ENCODE measurements around the gene CTH. TPM values are rescaled to one million over a fixed set of nuclear protein-coding genes. Genes with fewer than 3 reads are reported as not detected.

CTH gene
- polyA plus RNA-seq, 1 of the 3 experiments (the other 2 are of a cell fraction): 3.9 TPM

GRCh38 chr1:70383483-70383882 lies 27.6 kb upstream of the CTH start (continued):
- TF ChIP-seq, protein P1, sequence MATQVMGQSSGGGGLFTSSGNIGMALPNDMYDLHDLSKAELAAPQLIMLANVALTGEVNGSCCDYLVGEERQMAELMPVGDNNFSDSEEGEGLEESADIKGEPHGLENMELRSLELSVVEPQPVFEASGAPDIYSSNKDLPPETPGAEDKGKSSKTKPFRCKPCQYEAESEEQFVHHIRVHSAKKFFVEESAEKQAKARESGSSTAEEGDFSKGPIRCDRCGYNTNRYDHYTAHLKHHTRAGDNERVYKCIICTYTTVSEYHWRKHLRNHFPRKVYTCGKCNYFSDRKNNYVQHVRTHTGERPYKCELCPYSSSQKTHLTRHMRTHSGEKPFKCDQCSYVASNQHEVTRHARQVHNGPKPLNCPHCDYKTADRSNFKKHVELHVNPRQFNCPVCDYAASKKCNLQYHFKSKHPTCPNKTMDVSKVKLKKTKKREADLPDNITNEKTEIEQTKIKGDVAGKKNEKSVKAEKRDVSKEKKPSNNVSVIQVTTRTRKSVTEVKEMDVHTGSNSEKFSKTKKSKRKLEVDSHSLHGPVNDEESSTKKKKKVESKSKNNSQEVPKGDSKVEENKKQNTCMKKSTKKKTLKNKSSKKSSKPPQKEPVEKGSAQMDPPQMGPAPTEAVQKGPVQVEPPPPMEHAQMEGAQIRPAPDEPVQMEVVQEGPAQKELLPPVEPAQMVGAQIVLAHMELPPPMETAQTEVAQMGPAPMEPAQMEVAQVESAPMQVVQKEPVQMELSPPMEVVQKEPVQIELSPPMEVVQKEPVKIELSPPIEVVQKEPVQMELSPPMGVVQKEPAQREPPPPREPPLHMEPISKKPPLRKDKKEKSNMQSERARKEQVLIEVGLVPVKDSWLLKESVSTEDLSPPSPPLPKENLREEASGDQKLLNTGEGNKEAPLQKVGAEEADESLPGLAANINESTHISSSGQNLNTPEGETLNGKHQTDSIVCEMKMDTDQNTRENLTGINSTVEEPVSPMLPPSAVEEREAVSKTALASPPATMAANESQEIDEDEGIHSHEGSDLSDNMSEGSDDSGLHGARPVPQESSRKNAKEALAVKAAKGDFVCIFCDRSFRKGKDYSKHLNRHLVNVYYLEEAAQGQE (IDR thresholded peaks at IDR 0.05; ENCODE audit: low read depth, low read length): no peak
- TF ChIP-seq CHD2 (IDR thresholded peaks at IDR 0.05; ENCODE audit: low read length, partially characterized antibody): no peak
- no peak for TF ChIP-seq CTCF (IDR thresholded peaks at IDR 0.05)
- TF ChIP-seq, protein P2, sequence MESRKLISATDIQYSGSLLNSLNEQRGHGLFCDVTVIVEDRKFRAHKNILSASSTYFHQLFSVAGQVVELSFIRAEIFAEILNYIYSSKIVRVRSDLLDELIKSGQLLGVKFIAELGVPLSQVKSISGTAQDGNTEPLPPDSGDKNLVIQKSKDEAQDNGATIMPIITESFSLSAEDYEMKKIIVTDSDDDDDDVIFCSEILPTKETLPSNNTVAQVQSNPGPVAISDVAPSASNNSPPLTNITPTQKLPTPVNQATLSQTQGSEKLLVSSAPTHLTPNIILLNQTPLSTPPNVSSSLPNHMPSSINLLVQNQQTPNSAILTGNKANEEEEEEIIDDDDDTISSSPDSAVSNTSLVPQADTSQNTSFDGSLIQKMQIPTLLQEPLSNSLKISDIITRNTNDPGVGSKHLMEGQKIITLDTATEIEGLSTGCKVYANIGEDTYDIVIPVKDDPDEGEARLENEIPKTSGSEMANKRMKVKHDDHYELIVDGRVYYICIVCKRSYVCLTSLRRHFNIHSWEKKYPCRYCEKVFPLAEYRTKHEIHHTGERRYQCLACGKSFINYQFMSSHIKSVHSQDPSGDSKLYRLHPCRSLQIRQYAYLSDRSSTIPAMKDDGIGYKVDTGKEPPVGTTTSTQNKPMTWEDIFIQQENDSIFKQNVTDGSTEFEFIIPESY (IDR thresholded peaks at IDR 0.05; ENCODE audit: borderline replicate concordance, low read depth): no peak
- TF ChIP-seq FOXM1 (IDR thresholded peaks at IDR 0.05; ENCODE audit: low read depth): no peak
- TF ChIP-seq NFIC (IDR thresholded peaks at IDR 0.05; ENCODE audit: borderline replicate concordance): no peak

- H3K9me3 ChIP-seq: no peaks in the 10 kb centered on the region
- TF ChIP-seq GATA2 (CRISPR knock-in tag; IDR thresholded peaks at IDR 0.05) (no peak), EZH2phosphoT487 (IDR thresholded peaks at IDR 0.05; ENCODE audit: borderline replicate concordance, low read depth) (no peak), FOSL2 (IDR thresholded peaks at IDR 0.05; ENCODE audit: borderline replicate concordance, low read depth) (no peak), RAD21 (IDR thresholded peaks at IDR 0.05; ENCODE audit: low read length) (no peak), MXI1 (IDR thresholded peaks at IDR 0.05; ENCODE audit: low read depth, low read length) (no peak), PBX3 (IDR thresholded peaks at IDR 0.05) (no peak), JUND (IDR thresholded peaks at IDR 0.05) (no peak), SIN3A (IDR thresholded peaks at IDR 0.05; ENCODE audit: borderline replicate concordance, low read depth, low read length) (no peak), CTCF (IDR thresholded peaks at IDR 0.05) (no peak), MEF2A (IDR thresholded peaks at IDR 0.05; ENCODE audit: borderline replicate concordance, low read depth) (no peak), RCOR1 (IDR thresholded peaks at IDR 0.05; ENCODE audit: low read length) (no peak)
- TF ChIP-seq, protein P3, sequence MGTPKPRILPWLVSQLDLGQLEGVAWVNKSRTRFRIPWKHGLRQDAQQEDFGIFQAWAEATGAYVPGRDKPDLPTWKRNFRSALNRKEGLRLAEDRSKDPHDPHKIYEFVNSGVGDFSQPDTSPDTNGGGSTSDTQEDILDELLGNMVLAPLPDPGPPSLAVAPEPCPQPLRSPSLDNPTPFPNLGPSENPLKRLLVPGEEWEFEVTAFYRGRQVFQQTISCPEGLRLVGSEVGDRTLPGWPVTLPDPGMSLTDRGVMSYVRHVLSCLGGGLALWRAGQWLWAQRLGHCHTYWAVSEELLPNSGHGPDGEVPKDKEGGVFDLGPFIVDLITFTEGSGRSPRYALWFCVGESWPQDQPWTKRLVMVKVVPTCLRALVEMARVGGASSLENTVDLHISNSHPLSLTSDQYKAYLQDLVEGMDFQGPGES (IDR thresholded peaks at IDR 0.05; ENCODE audit: low read depth, low read length): no peak
- no peaks in the 10 kb centered on the region for H3K9me2 ChIP-seq
- H3K4me2 ChIP-seq: no peak overlapping the region
- no peak for DNase-seq
- CTCF ChIA-PET: interaction anchor here (1.6 kb wide), 1 partner anchor 22 kb away, joined by 5 read pairs; no protein-coding TSS in a partner anchor
- no peaks in the 10 kb centered on the region for H4K20me1 ChIP-seq (ENCODE audit: insufficient read depth)
- H3K27ac ChIP-seq (ENCODE audit: low read depth in 2 of 2, low read length in 1 of 2): no peak overlapping the region
- no peaks in the 10 kb centered on the region for H3K36me3 ChIP-seq (replicated peaks in 1 of 2; ENCODE audit: control insufficient read depth in 1 of 2, insufficient read depth in 2 of 2, low read length in 1 of 2)
- H3K79me2 ChIP-seq (ENCODE audit: insufficient read depth): no peaks in the 10 kb centered on the region
- WGBS (ENCODE audit: low lambda C conversion rate): 79% methylated on average over 2 of the region's 2 CpGs
- no peaks in the 10 kb centered on the region for H3K4me1 ChIP-seq (ENCODE audit: control insufficient read depth in 1 of 2, insufficient read depth in 2 of 2, low read depth in 1 of 2, low read length in 1 of 2)
- H2AFZ ChIP-seq (ENCODE audit: low read depth): no peak overlapping the region
- POLR2A ChIA-PET: no interaction called here
- H3K9ac ChIP-seq: no peak overlapping the region
- no peak overlapping the region for H3K4me3 ChIP-seq (ENCODE audit: low read depth in 2 of 2, low read length in 1 of 2)
- no peaks in the 10 kb centered on the region for H3K27me3 ChIP-seq (ENCODE audit: insufficient read depth)
- no peaks in the 10 kb centered on the region for H3F3A ChIP-seq (replicated peaks; ENCODE audit: insufficient read depth)
These were observed 26.5 kb upstream of the CTH start for GRCh38 chr1:70384542-70384941.

Data from SK-N-SH (cell line).